ENCODE data around the gene C17orf67. TPM values are rescaled to one million over a fixed set of nuclear protein-coding genes. Genes with fewer than 3 reads are reported as not detected.

The C17orf67 gene, protein sequence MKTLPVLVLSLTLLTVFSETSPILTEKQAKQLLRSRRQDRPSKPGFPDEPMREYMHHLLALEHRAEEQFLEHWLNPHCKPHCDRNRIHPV
- total RNA-seq = 3.2 and 4.1 TPM in 2 replicates

DNA sequence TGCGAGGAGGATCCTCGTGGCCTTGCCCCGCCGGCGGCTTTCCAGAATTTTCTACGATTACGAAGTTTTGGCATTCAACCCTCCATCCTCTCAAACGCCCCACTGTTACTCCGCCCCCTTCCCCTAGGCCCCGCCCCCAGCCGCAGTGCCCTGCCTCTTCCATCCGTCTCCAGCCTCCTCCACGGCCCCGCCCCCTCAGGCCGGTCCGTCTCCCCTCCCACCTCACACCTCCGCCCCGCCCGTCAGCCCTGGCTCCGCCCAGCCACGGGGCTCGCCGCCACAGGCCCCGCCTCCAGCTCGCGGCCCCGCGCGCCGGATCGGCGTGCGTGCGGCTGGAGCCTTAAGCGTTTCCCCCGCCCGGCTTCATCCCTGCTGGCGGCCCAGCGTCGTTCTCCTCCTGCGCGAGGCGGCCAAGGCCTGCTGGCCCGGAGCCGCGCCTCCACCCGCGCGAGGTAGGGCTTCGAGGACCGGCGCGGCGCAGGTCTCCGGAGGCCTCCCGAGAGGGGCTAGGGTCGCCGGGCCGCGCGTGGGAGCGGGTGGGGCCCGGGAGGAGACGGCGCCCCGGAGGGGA is at the start of gene C17orf67, which contains the start of gene DGKE:
Gene C17orf67 (minus strand): TSS at position 112 of the 571 bp plus-strand sequence. CDS start 18,110 bp downstream, outside the sequence.
Gene DGKE (plus strand): TSS at position 343 of the 571 bp plus-strand sequence. CDS start 645 bp downstream, outside the sequence.
- DNase-seq = peak; percentile 98

DNA sequence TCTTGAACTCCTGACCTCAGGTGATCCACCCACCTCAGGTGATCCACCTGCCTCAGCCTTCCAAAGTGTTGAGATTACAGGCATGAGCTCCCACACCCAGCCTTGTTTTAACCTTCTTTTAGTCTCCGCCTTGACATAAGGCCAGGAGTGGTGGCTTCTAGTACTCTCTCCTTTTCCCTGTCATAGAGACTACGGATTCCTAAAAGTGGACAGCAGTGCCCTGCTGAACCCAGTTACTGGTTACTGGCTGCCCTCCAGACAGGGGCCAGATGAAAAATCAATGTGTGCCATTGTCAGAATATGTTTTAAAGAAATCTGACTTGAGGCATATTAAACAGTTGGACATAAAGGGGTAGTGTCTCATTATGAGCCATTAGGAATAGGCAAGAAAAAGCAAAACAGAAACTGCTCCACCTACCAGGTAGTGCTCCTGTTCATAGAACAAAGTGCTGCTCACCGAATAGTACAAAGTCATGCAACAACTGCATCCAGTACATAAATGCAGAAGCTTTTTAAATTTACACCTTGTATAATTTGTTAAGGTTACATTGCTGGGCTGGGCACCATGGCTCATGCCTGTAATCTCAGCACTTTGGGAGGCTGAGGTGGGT is 48.1 kb upstream of the C17orf67 start:
- no peak for DNase-seq

DNA sequence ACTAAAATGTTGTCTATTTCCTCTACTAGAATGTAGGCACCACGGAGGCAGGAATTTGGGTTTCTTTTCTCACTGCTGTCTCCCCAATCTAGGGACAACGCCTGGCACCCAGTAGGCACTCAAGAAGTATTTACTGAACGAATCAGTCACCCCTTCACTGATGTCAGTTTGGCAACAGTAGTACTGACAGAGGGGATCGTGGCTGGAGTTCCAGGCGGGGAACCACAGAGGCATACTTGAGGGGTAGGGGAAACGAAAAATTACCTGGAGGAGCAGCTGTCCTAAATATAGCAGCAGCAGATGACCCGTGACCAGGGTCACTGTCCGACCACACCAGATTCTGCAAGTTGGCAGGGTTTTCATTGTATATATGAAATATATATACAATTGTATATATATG is 46.9 kb upstream of the C17orf67 start:
- no peak for DNase-seq

DNA sequence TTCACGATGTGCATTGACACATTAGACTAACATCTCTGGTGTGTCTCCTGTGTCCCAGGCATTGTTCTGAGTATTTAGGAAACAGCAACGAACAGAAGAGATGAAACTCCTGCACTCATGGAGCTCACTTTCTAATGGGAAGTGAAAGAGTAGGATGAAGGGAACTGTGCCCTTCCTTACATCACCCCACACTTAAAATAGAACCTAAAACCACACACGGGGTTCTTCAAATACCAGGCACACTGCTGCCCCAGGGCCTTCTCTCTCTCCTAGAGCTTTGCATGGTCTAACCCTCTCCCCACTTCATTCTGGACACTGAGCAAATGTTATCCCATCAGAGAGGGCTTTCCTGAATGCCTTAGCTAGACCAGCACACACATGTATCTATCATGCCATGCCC is 46.4 kb upstream of the C17orf67 start:
- no peak for DNase-seq

DNA sequence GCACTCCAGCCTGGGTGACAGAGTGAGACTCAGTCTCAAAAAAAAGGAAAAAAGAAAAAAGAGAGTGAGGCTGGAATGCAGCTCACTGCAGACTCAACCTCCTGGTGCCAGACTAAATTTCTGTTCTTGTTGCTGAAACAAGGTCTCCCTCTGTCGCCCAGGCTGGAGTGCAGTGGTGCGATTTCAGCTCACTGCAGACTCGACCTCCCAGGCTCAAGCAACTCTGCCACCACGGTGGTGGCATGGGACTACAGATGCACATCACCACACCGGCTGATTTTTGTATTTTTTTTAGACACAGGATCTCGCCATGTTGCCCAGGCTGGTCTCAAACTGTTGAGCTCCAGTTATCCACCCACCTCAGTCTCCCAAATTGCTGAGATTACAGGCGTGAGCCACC is 45.6 kb upstream of the C17orf67 start:
- no peak for DNase-seq

DNA sequence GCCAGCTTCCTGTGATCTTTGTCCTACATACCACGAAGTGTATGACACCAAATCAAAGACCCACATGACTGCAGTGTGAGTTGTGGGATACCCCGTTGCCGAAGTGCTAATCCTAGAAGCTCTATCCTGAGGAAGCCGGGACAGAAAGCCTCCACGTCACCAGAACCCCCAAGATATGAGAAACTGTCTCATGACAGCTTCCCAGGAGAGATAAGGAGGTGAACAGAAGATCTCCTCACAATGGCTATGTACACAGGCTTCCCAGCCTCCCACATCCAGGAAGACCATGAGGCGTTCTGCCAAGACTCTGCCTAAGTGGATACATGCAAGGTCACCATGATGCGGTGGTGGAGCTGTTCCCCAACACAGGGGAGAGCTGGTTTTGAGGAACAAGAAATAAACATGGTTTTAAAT is 43.1 kb upstream of the C17orf67 start:
- DNase-seq = peak; percentile 29

DNA sequence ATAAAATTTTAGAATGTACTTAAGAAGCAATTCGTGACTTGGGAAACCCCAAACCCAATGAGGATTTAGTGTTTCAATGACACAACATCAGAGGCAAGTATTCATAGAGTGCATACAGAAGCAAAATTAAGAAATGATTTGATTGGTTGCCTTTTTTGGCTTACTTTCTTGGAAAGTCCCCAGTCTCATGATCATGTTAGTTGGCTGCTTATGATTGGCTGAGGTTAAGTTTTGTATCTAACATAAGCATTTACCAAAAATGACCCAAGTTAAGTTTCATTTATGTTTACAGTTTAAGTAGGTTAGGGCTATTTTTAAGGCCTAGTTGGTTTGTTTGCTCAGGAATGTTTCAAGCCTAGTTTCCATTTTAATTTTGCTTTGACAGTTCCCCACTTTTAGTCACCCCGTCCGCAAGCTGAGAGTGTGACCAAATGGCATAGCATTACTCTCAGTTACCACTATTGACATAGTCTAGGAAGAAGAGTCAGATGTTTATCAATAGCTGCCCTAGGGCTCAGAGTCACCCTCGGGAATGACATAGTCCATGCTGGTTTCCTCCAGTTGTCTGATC is 36.4 kb upstream of the C17orf67 start:
- no peak for DNase-seq

DNA sequence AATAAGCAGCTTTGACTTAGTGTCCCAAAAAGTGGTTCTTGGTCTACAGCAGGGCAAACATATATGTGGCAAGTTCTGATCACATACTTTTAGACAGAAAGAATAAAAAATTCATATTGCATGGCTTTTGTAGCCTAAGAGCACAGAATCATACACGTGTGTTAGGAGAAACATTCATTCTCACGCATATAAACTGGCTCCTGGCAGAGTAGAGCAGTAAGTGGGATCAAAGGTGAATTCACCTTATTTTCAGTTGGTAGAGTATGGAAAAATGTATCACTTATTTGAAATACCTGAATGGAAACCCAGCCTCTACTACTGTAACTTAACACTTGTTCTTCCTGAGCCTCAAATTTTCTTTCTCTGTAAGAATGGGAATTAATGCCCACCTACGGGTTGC is 35.0 kb upstream of the C17orf67 start:
- no peak for DNase-seq

DNA sequence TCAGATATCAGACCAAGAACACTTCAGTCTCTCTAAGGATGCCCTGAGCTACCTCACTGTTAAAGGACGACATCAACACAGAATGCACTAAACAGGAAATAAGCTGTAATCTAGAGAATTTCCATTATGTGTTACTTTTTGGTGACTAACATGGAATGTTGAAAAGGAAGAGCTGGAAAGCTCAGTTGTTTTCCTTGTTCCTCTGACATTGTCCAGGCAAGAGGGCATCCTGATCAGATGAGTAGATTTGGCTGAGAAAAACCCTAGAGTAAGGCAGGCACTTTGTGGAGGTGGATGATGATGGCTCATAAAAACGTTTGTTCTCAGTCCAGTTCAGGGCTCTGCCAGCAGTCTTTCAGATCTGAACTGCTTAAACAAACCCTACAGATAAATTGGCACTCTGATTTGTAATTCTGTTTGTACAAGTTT is 34.2 kb upstream of the C17orf67 start:
- peak; percentile 90 for DNase-seq

DNA sequence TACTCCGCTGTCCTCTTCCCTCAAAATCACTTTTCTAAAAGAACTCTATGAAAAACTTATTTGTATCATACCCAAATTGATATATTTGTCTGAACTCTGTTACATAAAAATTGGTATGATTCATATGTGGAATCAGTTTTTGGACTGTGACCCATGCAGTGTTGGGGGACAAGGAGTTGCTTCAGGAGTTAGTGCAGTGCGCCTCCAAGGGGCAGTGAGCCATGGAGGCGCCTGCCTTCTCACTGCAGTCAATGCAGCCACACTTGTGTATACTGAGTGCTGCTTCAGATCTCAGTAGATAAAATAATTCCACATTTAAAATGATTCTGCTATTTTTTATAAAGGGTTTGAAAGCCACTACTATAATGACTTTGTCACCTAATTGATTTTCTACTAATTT is 32.8 kb upstream of the C17orf67 start:
- peak; percentile 53 for DNase-seq

DNA sequence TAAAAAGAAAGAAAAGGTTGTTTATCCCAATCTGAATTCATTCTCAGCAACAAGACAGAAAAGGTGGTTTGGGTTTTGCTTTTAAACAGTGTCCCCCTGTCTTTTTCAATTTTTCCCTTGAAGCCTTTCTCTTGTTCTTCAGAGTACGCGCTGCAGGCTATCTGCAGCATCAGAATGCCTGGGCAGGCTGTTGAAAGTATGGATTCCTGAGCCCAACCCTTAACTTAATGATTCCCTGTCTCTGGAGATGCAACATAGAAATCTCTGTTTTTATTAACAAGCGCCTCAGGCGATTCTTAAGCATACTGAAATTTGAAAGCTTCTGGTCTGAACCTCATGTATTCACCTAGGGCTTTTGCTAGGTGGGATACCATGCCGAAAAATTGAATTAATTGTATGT is 32.4 kb upstream of the C17orf67 start:
- no peak for DNase-seq

DNA sequence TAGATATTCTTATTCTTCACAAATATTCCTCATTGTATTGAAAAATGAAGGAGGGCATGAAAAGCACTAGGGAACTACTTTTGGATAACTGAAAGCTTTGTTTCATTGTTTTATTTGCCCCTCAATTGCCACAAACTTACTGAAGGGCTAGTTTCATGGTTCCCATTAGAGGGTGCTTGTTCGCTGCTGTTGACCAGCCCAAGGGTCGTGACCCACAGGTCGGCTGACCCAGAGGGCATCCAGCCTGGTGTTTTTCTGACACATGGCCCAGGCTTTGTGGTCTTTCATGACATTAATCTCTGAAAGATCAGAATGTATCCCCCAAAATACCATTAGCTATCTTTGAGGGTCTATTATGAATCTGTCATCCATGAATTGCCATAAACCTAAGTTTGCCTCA is 30.3 kb upstream of the C17orf67 start:
- no peak for DNase-seq

DNA sequence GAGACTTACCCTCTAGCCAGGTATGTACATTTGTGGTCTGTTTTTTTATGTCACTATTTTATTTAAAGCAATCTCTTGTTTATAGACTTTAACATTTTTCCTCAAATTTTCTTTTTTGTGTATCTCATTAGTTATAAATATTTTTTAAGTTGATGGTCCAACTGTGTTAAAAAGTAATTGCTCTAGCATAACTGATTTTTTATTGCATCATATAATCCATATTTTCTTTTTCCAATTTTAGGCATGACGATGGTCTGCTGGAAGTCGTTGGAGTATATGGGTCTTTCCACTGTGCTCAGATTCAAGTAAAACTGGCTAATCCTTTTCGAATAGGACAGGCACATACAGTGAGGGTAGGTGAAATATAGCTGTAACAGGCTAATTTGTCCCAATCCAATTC is 28.2 kb upstream of the C17orf67 start:
- no peak for DNase-seq

DNA sequence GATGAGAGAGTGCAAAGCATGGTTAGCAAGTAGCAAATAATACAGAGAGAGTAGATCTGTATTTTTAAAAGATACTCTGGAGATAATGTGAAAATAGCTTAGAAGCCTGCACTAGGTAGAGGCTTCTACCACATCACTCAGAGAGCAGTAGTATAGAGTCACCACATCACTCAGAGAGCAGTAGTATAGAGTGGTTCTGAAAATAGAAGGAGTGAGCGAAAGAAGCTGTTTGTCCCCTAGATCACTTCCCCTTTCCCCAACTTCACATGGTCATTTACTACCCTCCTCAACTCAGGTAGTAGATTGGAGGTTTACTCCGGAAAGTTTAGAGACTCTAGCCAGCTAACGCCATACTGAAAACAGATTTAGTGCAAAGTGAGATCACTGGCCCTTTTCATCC is 17.3 kb upstream of the C17orf67 start:
- DNase-seq = peak; percentile 8

DNA sequence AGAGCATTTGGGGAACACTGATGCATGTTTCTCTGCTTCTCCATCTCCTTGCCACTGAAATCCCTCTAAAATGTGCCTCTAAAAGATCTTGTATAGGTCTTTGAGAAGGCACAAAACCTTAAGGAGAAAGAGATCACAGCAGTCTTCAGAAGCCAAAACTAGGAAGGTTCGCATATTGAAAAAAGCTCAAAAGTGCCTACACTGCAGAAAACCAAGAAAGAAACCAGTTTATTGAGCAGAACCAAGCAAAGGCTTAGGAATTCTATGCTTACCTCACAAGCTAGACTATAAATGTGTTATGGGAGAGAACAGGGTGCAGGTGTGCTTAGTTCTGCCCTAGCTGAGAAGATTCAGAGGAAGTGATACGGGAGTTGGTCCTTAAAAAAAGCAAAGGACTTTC is 16.9 kb upstream of the C17orf67 start:
- DNase-seq = no peak

DNA sequence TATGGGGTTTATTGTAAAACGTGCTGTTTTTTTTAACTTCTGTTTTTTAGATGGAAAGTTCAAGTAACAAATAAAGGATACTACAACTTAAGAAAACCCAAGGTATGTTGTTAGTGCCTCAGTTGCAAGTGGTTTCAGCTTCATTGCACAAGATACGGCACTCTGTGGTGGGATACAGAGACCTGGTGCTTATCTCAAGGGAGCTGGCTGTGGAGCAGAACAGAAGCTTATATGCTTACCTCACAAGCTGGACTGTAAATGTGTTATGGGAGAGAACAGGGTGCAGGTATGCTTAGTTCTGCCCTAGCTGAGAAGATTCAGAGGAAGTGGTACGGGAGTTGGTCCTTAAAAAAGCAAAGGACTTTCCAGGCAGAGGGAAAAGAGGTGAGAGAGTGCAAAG is 15.4 kb upstream of the C17orf67 start:
- no peak for DNase-seq

DNA sequence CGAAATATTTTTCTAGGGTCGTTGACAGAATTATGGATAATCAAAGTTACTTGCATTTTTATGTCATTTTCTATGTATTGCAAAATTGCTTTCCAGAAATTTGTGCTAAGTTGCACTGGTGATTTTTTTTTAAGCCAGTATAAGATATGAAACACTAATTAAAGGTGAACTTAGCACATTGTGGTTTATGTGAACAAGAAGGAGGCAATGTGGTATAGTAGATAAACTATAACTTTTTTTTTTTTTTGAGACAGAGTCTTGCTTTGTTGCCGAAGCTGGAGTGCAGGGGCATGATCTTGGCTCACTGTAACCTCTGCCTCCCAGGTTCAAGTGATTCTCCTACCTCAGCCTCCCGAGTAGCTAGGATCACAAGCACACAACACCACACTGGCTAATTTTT is 13.4 kb upstream of the C17orf67 start:
- DNase-seq = no peak

DNA sequence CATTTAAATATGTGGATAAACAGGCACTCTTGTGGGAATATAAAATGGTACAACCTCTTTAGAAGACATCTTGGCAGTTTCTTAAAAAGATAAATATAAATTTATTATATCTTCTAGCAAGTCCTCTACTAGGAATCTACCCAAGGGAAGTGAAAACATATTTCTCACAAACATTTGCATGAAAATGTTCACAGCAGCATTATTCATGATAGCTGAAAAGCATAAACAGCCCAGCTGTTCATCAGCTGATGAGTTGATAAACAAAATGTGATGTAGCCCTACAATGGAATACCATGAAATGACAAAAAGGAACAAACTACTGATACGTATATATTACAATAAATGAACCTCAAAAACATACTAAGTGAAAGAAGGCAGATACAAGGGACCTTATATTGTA is 12.2 kb upstream of the C17orf67 start:
- no peak for DNase-seq

DNA sequence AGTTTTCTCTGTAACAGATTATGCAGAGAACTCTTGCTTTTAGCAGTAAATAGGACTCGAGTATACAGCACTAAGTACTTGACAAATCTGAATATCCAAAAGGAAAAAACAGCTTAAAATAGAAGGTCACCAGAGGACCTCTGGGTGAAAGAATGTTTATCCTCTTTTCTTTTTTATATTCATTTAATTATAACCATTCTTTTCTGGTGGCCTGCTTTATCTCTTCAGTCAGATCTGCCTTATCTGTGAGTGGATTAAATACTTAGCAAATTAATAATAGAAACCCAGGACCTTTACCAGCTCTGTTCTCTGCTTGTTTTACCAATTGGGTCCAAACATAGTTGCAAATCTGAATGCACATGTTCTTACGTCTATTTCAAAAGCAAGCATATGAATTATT is 8.9 kb upstream of the C17orf67 start:
- no peak for DNase-seq

DNA sequence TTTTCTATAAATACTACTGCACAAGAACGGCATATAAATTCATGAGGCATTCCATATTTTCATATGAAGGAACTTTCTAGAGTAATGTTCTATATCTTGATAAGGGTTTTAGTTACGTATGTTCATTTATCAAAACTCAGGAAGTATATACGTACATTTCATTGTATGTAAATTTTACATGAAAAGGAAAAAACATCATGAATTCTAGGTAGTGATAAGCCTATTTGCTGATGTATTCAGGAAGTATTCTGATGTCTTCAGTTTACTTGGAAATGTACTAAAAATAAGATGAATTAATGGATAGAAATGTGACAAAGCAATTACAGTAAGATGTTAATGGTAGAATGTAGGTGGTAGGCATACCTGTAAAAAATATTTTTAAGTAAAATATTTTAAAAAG is 5.0 kb upstream of the C17orf67 start:
- DNase-seq = peak; percentile 46

DNA sequence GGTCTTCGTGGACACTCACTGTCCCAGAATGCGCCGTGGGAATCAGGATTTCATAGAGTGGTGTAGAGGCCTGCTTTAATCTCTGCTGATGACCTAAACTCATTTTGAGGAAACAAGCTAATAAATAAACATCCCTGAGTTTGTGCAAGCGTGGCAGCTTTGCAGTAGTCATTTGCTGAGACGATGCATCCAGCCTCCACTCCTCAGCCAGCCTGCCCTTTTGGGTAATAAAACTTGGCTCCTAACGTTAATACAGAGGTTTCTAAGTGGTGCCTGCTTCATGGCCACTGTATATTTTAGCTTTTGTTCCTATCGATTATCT is 1.5 kb upstream of the C17orf67 start:
- DNase-seq = peak; percentile 18

DNA sequence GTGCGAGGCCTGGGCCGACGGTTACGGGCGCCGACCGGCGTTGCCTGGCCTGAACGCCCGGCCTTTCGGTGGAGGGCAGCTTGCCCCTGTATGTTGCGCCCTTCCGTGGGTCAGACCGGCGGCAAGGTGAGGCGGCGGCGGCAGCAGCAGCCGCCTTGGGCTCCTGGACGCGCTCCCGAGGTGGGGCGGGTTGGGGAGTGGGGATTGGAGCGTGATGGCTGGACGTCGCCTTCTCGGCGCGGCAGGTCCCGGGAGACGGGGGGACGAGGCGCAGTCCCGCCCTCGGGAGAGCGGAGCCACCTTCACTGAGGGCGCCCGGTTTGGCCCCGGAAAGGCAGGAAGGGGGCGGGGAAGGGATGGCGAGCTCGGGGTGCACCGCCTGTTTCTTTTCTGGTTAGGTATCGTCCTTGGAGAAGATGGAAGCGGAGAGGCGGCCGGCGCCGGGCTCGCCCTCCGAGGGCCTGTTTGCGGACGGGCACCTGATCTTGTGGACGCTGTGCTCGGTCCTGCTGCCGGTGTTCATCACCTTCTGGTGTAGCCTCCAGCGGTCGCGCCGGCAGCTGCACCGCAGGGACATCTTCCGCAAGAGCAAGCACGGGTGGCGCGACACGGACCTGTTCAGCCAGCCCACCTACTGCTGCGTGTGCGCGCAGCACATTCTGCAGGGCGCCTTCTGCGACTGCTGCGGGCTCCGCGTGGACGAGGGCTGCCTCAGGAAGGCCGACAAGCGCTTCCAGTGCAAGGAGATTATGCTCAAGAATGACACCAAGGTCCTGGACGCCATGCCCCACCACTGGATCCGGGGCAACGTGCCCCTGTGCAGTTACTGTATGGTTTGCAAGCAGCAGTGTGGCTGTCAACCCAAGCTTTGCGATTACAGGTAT is 902 bp upstream of the C17orf67 start:
- peak; percentile 52 for DNase-seq
